HL-60/S4 treated with retinoic acid at 250 ng/mL for 4 days and 3 days (cell line): ENCODE results near the gene FLT4.

Experiments
- in situ Hi-C: fragments of 300-500 bp; cut with MboI; formaldehyde crosslinking; loops from 2 replicates; pipeline ENCODE4 v1.7.0; 2022; ENCODE audit warnings: low sequenced_read_pairs

The FLT4 gene

GRCh38 chr5:180643191-180643851 is 6.1 kb downstream of the FLT4 start:
- in situ Hi-C loops: no loop called here

GRCh38 chr5:180642779-180643178 is 6.6 kb downstream of the FLT4 start:
- in situ Hi-C loops: no loop called here

- in situ Hi-C loops: no loop called here
Observed at GRCh38 chr5:180642181-180642775, 7.1 kb downstream of the FLT4 start.

- in situ Hi-C loops: no loop called here
Observed at GRCh38 chr5:180641566-180641900, 7.9 kb downstream of the FLT4 start.

GRCh38 chr5:180640861-180641565 is 8.4 kb downstream of the FLT4 start:
- in situ Hi-C loops: no loop called here

GRCh38 chr5:180640611-180640860 is 8.9 kb downstream of the FLT4 start:
- in situ Hi-C loops: no loop called here

GRCh38 chr5:180639741-180640610 is 9.4 kb downstream of the FLT4 start:
- in situ Hi-C loops: no loop called here

- in situ Hi-C loops: no loop called here
Observed at GRCh38 chr5:180639287-180639686, 10.1 kb downstream of the FLT4 start.

- in situ Hi-C loops: no loop called here
Observed at GRCh38 chr5:180637962-180638680, 11.3 kb downstream of the FLT4 start.

- in situ Hi-C loops: no loop called here
Observed at GRCh38 chr5:180636403-180637075, 12.9 kb downstream of the FLT4 start.

- in situ Hi-C loops: no loop called here
Observed at GRCh38 chr5:180636016-180636402, 13.4 kb downstream of the FLT4 start.

GRCh38 chr5:180633283-180634177 is 15.9 kb downstream of the FLT4 start:
- in situ Hi-C loops: no loop called here

- in situ Hi-C loops: no loop called here
Observed at GRCh38 chr5:180632768-180633167, 16.6 kb downstream of the FLT4 start.

GRCh38 chr5:180631549-180632383 is 17.6 kb downstream of the FLT4 start:
- in situ Hi-C loops: no loop called here

- in situ Hi-C loops: no loop called here
Observed at GRCh38 chr5:180630426-180630825, 19.0 kb downstream of the FLT4 start.

- in situ Hi-C loops: no loop called here
Observed at GRCh38 chr5:180629831-180630382, 19.5 kb downstream of the FLT4 start.

- in situ Hi-C loops: no loop called here
Observed at GRCh38 chr5:180628827-180629750, 20.3 kb downstream of the FLT4 start.
